Activated CD8-positive, alpha-beta memory T cell treated with anti-CD3 and anti-CD28 coated beads, Interleukin-2, amount 50 U/mL, for 4 hours (primary cell): Measurements from ENCODE around the gene ZNF485.
A peak's percentile ranks its signal among the peaks of the same experiment; 100 is the strongest.
"Not testable (repeated sequence)": the region's sequence is repeated elsewhere in the genome, so short reads cannot be mapped to it uniquely, and the experiment has no call there.

Source experiments
- DNase-seq: peaks from one replicate; pipeline ENCODE4 v3.0.0-alpha.2; 2020

ZNF485 gene

DNA sequence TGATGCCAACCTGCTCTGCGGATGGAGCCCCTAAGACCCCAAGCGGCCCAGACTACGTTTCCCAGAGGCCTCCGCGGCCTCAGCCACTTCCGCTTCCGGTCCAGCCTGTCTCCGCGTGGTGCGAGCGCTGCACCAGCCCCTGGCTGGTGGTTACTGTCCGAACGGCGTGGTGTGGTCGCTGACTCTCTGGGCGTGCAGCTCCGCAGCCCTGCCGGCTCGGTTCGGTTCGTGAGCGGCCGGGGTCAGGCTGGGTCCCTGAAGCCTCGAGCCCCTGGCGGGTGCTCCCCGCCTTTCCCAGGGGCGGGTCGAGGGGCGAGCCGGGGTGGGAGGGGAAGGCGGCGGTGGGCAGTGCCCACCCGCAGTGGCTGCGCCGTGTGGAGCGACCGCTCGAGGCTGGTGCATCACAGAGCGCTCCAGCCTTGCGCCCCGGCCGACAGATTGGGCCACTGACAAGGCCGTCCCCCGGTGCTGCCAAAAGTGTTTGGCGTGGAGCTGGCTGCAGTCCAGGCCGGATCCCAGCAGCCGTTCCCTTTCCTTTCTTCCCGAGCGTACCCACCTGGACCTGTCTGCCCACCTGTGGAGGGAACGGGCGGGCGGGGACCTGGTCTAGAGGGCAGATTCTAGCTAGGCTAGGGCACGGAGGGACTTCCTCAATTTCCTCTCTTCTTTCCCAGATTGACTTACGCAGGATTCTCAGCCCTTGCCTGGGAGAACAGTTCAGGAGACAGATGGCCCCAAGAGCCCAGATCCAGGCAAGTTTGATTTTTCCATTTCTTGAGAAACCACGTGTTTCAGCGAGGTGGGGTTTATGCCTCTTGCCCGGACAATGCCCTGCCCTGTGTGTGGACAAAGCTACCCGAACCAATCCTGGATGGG is at the start of gene ZNF485:
TSS of gene ZNF485 (plus strand) at position 116 of the 876 bp plus-strand sequence. CDS start at position 729, 613 bp downstream.
- peak; percentile 79 for DNase-seq

DNA sequence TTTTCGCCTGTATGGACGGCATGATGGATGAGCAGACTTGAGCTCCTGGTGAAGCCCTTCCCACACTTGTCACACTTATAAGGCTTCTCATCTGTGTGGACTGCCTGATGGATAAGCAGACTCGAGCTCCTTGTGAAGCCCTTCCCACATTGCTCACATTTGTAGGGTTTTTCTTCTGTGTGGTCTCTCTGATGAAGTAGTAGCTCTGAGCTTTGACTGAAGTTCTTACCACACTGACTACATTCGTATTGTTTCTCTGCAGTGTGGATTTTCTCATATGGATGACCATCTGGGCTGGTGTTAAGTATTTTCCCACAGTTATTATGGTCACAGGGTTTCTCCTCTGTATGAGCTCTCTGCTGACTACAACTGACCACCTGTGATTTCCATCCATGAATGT is 49.0 kb upstream of the ZNF485 start:
- no peak for DNase-seq

DNA sequence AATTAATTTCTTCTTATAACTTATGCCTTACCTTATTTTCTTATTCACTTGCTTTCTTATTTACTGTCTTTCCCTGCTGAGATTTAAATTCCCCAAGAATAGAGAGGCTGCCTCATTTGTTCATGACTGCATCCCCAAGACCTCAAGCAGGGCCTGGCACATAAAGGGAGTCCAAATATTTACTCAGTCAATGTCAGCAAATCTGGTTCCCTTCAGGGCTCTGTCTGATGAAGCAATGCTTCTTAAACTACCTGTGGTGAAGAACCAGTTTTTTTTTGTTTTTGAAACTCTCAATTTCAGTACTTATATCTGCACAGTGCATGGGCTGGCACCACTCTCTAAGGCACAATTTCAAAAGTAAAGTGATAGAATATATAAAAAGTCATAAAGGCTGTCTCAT is 36.6 kb upstream of the ZNF485 start:
- no peak for DNase-seq

DNA sequence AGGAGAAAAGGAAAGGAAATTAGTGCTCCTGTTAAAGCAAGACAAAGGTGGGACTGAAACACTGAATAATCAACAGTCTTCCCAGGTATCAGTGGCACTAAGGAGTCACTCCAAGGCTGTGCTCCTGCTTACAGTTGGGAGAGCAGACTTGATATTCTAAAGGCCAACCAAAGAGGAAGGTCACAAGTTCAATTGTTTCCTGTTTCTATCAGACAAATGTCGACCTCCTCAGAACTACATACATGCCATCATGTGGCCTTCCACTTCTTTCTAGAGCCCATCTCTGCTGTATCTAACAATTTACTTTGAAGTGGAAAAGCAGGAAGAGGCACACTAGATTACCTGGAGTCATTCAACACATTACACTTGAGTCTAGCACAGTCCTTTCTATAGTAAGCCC is 35.3 kb upstream of the ZNF485 start:
- no peak for DNase-seq

DNA sequence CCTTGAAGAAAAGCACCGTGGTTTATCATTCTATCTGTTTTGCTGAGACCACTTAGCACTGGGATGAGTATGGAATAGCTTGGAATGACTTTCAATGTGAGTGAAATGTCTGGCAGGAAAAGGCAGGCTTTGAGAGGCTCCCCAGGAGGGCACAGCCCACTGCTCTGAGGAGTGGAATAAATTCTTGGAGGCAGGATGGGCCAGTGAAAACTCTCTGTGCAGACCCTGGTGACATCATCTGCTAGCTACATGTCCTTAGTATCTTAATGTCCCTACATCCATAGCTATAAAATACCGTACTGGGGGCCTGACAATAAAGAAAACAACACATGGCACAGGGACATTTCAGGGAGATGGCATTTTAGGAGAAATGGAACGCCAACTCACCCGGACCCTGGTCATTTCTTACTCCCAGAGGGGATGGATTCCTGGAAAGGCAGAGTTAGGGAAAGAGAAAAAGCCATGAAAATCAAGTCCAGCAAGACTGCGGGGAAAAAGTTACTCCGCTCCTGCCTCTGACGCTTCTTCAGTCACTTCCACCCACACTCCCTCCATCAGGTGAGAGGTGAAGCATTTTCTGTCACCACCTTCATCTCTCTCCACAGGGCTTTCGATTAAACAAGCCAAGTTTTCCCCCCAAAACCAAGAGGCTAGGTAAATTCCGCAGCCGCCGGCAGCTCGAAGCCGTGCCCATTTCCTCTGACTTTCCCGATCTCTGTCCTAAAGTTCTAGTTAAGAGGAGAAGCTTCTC is 32.8 kb upstream of the ZNF485 start:
- DNase-seq = no peak

DNA sequence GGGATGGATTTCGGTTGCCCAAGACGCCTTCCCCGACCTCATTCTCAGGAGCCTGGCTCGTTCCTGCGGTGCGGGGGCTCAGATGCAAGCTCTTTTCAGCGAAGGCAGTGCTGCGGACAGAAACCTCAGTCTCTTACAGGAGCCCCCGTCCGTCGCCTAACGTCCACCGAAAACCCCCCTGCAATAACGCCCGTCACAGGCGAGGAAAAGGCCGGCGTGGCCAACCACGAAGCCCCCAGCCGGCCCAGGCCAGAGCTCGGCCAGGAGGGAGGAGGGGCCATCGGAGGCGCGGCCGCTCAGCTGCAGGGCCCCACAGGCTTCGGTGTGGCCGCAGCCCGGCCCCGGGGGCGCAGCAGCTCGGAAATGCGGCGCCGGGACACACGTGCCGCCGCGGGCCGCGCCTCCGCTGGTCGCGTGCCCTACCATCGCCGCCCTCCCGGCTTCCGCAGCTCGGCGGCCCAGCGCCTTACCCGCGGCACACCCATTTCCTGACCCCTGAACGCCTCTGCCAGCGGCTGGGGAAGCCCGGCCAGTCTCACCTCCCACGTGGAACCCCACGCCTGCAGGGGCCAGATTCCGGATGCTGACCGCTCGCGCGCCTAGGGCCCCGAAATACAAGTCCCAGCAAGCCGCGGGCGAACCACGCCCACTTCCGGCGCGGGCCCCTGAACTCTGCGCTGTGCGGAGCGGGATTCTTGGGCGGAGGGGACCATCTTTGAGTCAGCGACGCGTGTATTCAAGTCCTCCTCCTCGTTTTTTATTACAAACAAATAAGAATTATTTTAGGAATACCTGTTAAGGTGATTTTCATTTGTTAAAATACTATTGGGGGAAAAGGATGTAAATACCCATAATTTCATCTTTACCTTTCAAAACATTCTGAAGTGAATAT is 32.0 kb upstream of the ZNF485 start, which contains the start of gene ZNF239:
TSS of gene ZNF239 (minus strand) at position 616 of the 892 bp plus-strand sequence. CDS start 16,537 bp downstream, outside the sequence.
- DNase-seq = peak; percentile 88

DNA sequence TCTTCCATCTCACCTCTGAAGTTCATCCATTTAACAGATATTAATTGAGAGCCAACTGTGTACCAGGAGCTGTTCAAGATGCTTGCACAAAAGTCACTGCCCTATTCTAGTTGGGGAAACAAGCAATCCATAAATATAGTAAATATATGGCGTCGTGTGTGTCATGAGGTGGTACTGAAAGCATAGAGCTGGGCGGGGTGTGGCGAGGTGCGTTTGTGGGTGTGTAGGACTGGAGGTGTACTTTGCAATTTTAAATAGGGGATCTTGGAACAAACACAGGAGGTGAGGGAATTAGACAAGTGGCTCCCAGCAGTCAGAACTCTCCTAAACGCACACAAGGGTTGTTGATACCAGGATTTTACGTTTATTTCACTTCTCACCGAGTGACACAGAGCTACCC is 31.3 kb upstream of the ZNF485 start:
- DNase-seq = no peak

DNA sequence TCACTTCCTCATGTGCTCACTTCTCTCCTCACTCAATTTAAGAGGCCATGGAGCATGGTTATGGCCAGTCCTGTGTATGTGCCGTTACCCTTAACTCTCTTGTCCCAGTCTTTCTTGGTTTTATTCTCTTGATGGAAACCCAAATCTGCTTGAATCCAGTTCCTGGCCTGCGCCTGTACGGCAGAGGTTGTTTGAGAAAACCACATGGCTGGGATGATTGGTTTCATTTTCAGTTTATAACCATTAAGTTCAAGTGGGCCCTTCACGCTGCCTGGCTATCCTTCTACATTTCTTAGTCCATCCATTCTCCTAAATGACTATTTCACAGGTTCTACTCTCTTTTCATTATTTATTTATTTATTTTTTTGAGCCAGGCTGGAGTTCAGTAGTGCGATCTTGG is 30.2 kb upstream of the ZNF485 start:
- DNase-seq = no peak

DNA sequence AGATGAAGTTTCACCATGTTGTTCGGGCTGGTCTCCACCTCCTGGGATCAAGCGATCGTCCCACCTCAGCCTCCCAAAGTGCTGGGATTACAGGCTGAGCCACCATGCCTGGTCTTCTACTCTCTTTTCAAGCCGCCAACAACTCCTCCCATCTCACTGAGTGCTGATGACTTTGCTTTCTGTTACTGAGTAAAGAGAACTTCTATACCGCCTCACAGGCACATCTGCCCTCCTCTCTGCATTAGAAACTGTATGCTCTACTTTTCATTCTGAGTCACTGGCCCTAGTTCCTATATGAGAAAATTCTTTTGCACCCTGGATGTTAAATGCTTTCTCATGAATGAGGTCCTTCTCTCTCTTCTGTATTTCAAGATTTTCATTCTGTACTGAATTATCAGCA is 29.7 kb upstream of the ZNF485 start:
- DNase-seq = no peak

DNA sequence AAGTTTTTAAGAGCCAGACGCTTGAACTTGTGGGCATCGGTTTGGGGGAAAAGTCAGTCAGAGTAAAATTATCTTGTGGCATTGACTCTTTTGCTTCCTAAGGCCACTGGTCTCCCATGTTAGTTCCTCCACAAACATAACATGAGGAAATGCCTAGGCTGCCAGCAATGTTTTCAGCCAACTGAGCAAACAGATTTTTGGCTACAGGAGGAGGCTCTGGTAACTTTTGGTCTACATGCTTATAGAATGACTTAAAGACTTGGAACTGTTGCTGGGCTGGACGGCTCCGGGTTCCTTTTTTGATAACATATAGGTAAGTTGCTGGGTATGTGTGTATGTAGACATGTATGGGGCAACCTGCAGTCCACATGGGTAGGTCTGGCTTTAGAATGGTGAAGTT is 22.2 kb upstream of the ZNF485 start:
- DNase-seq = no peak

DNA sequence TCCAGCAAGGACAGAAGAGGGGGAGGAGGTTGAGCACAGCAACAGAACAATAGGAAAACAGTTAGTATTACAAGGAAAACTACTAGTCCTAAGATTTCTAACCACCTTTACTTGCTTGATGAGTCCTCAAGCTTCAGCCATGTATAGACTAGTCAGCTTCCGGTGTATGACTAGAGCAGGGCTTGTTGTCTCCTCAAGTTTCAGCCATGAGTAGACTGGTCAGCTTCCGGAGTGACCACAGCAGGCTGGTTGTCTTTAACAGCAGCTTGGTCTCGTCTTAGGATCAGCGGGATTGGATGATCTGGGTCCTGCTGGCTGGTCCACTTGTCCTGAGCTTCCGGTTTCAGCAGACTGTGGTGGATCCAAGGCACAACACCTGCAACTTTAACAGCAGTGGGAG is 21.2 kb upstream of the ZNF485 start:
- DNase-seq = no peak

DNA sequence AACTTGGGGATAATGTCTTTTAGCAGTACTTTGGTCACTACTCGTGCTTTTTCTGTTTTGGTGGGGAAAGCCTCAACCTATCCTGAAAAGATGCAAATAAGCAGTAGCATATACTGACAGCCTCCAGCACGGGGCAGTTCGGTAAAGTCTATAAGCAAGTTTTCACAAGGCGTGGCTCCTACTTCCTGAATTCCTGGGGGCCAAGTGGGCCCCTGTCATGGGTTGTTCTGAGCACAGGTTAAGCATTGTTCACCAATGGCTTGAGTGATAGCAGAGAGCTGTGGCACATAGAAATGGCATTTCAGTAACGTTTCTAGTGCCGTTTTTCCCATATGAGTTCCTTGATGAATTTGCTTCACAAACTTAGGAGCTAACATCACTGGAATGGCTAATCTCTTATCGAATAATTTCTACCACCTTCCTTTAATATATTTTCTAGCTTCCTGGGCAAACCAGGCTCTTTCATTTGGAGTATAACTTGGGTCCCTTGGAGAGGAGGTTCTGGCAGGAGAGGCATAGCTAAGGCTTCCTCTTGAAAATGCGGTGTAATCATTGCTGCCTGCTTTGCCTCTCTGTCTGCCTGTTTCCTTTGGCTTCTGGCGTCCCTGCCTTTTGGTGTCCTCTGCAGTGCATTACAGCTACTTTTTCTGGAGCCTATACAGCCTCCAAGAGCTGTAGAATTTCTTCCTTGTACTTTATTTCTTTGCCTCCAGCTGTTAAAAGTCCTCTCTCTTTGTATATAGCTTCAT is 20.1 kb upstream of the ZNF485 start:
- no peak for DNase-seq

DNA sequence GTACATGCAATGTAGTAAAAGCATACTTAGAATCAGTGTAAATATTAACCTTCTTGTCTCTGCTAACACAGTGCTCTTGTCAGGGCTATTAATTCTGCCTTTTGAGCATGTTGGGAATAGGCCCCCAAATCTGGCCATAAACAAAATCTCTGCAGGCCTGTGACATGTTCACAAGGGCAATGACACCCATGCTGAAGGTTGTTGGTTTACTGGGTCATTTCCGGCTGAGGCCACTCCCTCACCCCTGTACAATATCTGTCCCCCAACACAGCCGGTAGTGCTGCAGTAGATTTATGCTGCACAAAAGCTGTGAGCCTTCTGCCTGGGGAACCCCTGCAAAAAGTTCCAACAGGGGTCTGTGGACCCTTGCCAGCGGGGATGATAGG is 19.5 kb upstream of the ZNF485 start:
- DNase-seq = not testable (repeated sequence)

DNA sequence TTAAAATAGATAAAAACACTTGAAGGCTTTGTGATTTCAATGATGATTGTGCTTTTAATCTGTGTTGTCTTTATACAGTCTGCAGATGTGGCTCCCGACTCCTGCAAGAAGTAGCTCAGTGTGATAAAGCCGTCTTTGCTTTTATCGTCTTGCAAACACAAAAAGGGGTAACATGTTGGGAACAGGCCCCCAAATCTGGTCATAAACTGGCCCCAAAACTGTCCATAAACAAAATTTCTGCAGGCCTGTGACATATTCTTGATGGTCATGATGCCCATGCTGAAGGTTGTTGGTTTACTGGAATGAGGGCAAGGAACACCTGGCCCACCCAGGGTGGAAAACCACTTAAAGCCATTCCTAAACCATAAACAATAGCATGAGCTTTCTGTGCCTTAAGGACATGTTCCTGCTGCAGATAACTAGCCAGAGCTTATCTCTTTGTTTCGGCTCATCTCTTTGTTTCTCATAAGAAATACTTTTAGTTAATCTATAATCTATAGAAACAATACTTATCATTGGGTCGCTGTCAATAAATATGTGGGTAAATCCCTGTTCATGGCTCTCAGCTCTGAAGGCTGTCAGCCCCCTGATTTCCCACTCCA is 14.8 kb upstream of the ZNF485 start:
- no peak for DNase-seq

DNA sequence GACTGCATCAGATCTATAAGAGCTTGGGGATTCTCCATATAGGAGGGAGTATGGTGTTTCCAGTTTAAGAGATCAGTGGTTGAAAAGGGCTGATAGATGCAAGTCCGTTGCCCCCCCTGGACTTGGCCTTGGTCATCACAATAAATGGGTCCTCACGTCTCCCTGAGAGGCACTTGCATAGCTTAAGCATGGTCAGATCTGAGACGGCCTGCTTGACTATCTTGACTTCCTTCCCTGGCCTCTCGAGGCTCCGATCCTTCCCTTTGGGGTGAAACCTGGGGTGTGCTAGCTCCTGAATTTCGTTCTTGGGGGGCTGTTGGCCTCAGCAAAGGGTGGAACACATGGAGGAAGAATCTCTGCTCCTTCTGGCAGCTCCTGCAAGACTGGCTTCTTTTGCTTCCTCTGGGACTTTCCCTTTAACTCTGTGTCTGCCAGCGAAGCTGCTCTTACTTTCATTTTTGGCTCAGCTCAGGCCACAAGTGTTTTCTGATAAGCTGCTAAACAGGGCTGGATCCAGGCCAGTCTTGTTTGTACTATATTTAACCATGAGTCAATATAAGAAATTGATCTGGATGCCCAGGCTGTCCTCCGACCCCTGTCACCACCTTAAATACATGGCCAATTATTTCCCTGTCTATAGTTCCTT is 11.2 kb upstream of the ZNF485 start:
- DNase-seq = no peak

DNA sequence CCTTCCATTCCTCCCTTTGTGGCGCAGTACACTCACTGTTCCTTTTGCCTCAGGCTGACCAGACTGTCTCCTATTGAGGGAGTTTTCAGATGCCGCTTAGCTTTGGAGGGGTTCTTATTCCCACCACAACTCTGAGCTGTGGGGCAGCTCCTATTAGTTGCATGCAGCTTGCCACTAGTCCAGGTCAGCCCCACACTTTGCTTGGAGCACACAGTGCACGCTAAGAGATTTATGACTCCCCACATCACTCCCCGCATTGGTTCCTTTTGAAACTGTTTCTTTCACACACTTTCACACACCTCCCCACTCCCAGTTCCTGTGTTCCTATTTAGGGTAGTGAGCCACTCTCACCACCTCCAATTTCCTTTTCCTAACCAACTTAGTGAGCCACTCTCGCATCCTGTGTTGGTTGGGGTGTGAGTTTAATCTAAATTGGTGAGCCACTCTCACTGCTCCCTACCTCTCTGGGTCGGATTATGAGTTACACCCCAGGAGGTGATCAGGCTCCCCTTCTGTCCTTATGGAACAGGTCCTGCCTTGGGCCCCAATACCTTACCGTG is 10.4 kb upstream of the ZNF485 start:
- DNase-seq = no peak

DNA sequence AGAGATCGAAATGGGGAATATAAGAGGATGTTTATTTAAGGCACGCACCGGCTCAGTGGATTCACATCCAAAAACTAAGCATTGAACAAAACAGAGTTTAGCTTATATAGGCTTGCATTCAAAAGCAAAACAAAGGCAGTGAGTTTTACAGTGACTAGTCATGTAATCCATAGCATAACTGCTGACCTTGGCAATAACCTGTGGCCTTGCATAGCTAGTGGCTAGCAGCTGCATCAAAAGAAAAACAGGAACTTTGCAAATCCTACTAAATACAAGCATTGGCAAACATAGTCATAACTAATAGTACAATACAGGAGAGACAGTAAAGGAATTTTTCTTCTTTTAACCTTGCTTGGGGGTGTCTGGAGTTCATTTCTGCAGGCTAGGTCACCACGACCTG is 9.7 kb upstream of the ZNF485 start:
- no peak for DNase-seq

DNA sequence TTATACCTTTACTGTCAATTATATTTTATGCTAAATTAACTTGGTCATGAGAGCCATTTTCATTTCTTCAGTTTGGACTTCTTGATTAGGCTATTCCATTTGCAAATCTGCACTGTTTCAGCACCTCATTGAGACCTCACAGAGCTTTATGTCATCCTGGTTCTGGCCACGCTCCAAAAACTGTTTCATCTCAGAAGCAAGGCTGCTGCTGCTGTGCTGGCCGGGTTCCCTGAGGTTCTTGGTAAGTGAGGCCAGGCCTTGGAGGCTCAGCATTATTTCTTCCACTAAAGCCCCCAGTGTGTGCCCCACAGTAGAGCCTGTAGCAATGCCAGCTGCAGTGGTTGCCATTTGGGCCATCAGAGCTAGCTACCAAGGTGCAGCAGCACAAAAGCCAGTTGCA is 7.8 kb upstream of the ZNF485 start:
- no peak for DNase-seq

DNA sequence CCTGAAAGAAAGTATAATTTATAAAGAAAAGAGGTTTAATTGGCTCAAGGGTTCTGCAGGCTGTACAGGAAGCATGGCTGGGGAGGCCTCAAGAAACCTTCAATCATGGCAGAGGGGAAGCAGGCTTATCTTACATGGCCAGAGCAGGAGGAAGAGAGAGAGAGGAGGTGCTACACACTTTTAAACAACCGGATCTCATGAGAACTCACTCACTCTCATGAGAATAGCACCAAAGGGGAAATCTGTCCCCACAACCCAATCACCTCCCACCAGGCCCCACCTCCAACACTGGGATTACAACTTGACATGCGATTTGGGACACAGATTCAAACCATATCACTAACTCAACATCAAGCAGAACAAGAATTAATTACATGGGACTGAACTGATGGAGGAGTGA is 6.9 kb upstream of the ZNF485 start:
- no peak for DNase-seq

DNA sequence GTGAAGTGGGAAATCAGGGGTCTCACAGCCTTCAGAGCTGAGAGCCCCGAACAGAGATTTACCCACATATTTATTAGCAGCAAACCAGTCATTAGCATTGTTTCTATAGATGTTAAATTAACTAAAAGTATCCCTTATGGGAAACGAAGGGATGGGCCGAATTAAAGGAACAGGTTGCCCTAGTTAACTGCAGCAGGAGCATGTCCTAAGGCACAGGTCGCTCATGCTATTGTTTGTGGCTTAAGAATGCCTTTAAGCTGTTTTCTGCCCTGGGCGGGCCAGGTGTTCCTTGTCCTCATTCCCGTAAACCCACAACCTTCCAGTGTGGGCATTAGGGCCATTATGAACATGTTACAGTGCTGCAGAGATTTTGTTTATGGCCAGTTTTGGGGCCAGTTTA is 4.7 kb upstream of the ZNF485 start:
- DNase-seq = not testable (repeated sequence)

DNA sequence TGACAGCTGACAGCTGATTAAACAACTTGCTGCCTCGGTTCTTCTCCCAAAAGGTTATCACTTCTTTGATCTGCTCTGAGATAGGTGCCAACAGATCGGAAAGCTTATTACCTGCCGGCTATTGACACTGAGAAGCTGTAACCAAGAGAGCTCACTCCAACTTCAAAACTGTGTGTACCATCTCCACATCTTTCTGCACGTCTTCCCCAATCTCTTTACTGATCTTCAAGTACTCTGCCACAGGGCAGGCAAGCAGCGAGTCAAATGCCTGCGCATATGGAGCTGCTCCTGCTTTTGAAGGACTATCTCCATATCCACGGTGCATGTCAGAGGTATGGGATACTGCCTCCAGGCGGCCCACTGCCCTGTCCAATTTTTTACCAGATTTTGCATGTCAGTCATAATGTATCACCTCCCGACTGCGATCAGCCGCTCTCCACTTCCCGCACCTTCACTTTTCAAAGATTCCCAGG is 352 bp upstream of the ZNF485 start:
- DNase-seq = no peak
